OCI-LY7 (cell line): ENCODE data around the gene B3GAT1. TPM values are rescaled to one million over a fixed set of nuclear protein-coding genes. Genes with fewer than 3 reads are reported as not detected.

Source experiments
- BruUV-seq: library from RNA; stranded (reverse); fragments of 400-500 nt; replicated peaks from 2 replicates; lab custom pipeline; 2021; lab: Mats Ljungman, UMichigan
- CTCF ChIA-PET: fragments of 300-600 bp; sonication (Branson Sonifier 250); formaldehyde crosslinking; loops from one replicate; lab custom pipeline; 2022; ENCODE audit warnings: antibody characterized with exemption; ENCODE audit not compliant: unreplicated experiment; lab: Charles Lee
- POLR2A ChIA-PET: fragments of 300-600 bp; sonication (Branson Sonifier 250); formaldehyde crosslinking; loops from one replicate; lab custom pipeline; 2022; ENCODE audit warnings: antibody characterized with exemption; lab: Charles Lee
- DNase-seq: peaks from one replicate; pipeline ENCODE4 v3.0.0-alpha.2; 2015; ENCODE audit warnings: low spot score
- H2AFZ ChIP-seq: fragments of 200-600 bp; sonication (generic), shearing (Covaris generic); 2 replicates; pipeline ENCODE4 v1.6.1; 2014; ENCODE audit warnings: mild to moderate bottlenecking, antibody characterized with exemption, low read length, moderate library complexity
- H3K27ac ChIP-seq: fragments of 200-600 bp; sonication (generic); 2 replicates; pipeline ENCODE4 v1.5.1; 2014; ENCODE audit warnings: mixed run types, low read depth, mild to moderate bottlenecking, moderate library complexity, low read length, inconsistent platforms; ENCODE audit not compliant: poor library complexity, severe bottlenecking
- H3K36me3 ChIP-seq: fragments of 200-600 bp; sonication (generic); 2 replicates; pipeline ENCODE4 v1.6.1; 2014; ENCODE audit warnings: mild to moderate bottlenecking, antibody characterized with exemption, low read length, moderate library complexity, mixed read lengths; ENCODE audit not compliant: insufficient read depth
- H3K4me1 ChIP-seq: fragments of 200-600 bp; sonication (generic); 2 replicates; pipeline ENCODE4 v1.5.1; 2014; ENCODE audit warnings: mild to moderate bottlenecking, low read length; ENCODE audit not compliant: insufficient read depth, poor library complexity, severe bottlenecking
- H3K4me2 ChIP-seq: fragments of 200-600 bp; sonication (generic); 2 replicates; pipeline ENCODE4 v1.6.1; 2014; ENCODE audit warnings: mild to moderate bottlenecking, low read length
- H3K4me3 ChIP-seq: fragments of 200-600 bp; sonication (generic); 2 replicates; pipeline ENCODE4 v1.5.1; 2014; ENCODE audit warnings: mild to moderate bottlenecking, low read depth, low read length; ENCODE audit not compliant: poor library complexity, severe bottlenecking
- H3K79me2 ChIP-seq: fragments of 200-600 bp; sonication (generic); 2 replicates; pipeline ENCODE4 v1.6.1; 2016; ENCODE audit warnings: low read depth, mild to moderate bottlenecking, low read length, moderate library complexity, mixed read lengths; ENCODE audit not compliant: insufficient read depth
- H3K9me2 ChIP-seq: fragments of 200-600 bp; sonication (generic); 2 replicates; pipeline ENCODE4 v1.6.1; 2016; ENCODE audit warnings: mild to moderate bottlenecking, low read length, mixed read lengths; ENCODE audit not compliant: insufficient read depth
- H3K9me3 ChIP-seq: fragments of 200-600 bp; sonication (generic); 2 replicates; pipeline ENCODE4 v1.6.1; 2014; ENCODE audit warnings: mild to moderate bottlenecking, mixed run types, low read length, mixed read lengths
- H4K20me1 ChIP-seq: fragments of 200-600 bp; sonication (generic); 2 replicates; pipeline ENCODE4 v1.6.1; 2014; ENCODE audit warnings: mild to moderate bottlenecking, antibody characterized with exemption, low read length, moderate library complexity, mixed read lengths; ENCODE audit not compliant: insufficient read depth
- CTCF ChIP-seq: fragments of 200-600 bp; sonication (generic); conservative IDR thresholded peaks from 2 replicates; pipeline ENCODE4 v1.5.1; 2014; ENCODE audit warnings: mild to moderate bottlenecking, antibody characterized with exemption, low read length, moderate library complexity, mixed read lengths
- EZH2phosphoT487 ChIP-seq: fragments of 200-600 bp; sonication (generic); IDR thresholded peaks from 2 replicates; pipeline ENCODE4 v1.6.1; 2018; ENCODE audit warnings: low read depth, borderline replicate concordance, mild to moderate bottlenecking, mixed run types, antibody characterized with exemption, low read length, moderate library complexity, mixed read lengths
- intact Hi-C: fragments of 100-400 bp; cut with micrococcal nuclease; formaldehyde crosslinking; loops from one replicate; pipeline ENCODE4 v1.10.0; 2022; ENCODE audit not compliant: unreplicated experiment
- total RNA-seq, 2 experiments: library from RNA; depleted of rRNA in 1 of 2; stranded (reverse); fragments of >200 nt in 1 of 2; shearing (Covaris generic) in 1 of 2; gene quantifications; 2 replicates each; pipeline ENCODE4 v1.2.3, GENCODE V29; 2014 to 2022

B3GAT1 gene
- total RNA-seq, 2 experiments from 2014 or later, result not detected

GRCh38 chr11:134332189-134332631, 79.8 kb downstream of the B3GAT1 start:
- H3K4me3 ChIP-seq, result no peak overlapping the region
- no peaks in the 10 kb centered on the region for H3K9me2 ChIP-seq
- H3K4me1 ChIP-seq, result no peaks in the 10 kb centered on the region
- H3K79me2 ChIP-seq, result no peaks in the 10 kb centered on the region
- TF ChIP-seq CTCF (no peak), EZH2phosphoT487 (no peak)
- H2AFZ ChIP-seq, result no peak overlapping the region
- CTCF ChIA-PET, result no interaction called here
- H3K36me3 ChIP-seq, result no peaks in the 10 kb centered on the region
- H3K4me2 ChIP-seq, result no peak overlapping the region
- no peak for DNase-seq
- H3K9me3 ChIP-seq, result no peaks in the 10 kb centered on the region
- H4K20me1 ChIP-seq, result no peaks in the 10 kb centered on the region
- intact Hi-C loops, result no loop called here
- no peak overlapping the region for H3K27ac ChIP-seq
- BruUV-seq, result no TSS peak
- POLR2A ChIA-PET, result no interaction called here

GRCh38 chr11:134331354-134332188, 80.5 kb downstream of the B3GAT1 start, which contains the start of gene GLB1L2:
Gene GLB1L2, plus strand, starts transcription at chr11:134331988. Its CDS starts 74 bp downstream, at chr11:134332062.
- Histone ChIP-seq H3K36me3 (no peaks in the 10 kb centered on the region), H3K4me2 (no peak within 1 kb of the TSS), H3K79me2 (no peaks in the 10 kb centered on the region), H4K20me1 (no peaks in the 10 kb centered on the region), H3K4me1 (no peaks in the 10 kb centered on the region), H3K9me3 (no peaks in the 10 kb centered on the region), H3K4me3 (no peak within 1 kb of the TSS), H3K9me2 (no peaks in the 10 kb centered on the region), H2AFZ (no peak within 1 kb of the TSS), H3K27ac (no peak within 1 kb of the TSS)
- no TSS peak for BruUV-seq
- POLR2A ChIA-PET, result no interaction called here
- CTCF ChIA-PET, result no interaction called here
- intact Hi-C loops, result no loop called here
- no peak for DNase-seq
- no peak for TF ChIP-seq CTCF
- TF ChIP-seq EZH2phosphoT487, result no peak
